Chondrocyte (in vitro differentiated cells): Measurements from ENCODE around the gene ENTR1. TPM values are rescaled to one million over a fixed set of nuclear protein-coding genes. Genes with fewer than 3 reads are reported as not detected.

Source experiments
- DNase-seq: peaks from one replicate; pipeline ENCODE4 v3.0.0; 2021; ENCODE audit warnings: mixed read lengths, low spot score
- H3K27ac Mint-ChIP-seq: one replicate; pipeline ENCODE4 v1.8.0; 2021; ENCODE audit warnings: mild to moderate bottlenecking, moderate library complexity, mixed read lengths; ENCODE audit not compliant: unreplicated experiment
- H3K27me3 Mint-ChIP-seq: 2 replicates; pipeline ENCODE4 v1.8.0; 2021; ENCODE audit warnings: low read depth, mixed read lengths
- H3K36me3 Mint-ChIP-seq: 2 replicates; pipeline ENCODE4 v1.8.0; 2021; ENCODE audit warnings: low read depth, mixed read lengths
- H3K4me1 Mint-ChIP-seq: 2 replicates; pipeline ENCODE4 v1.8.0; 2021; ENCODE audit warnings: low read depth, mild to moderate bottlenecking, mixed read lengths
- H3K4me3 Mint-ChIP-seq: one replicate; pipeline ENCODE4 v1.8.0; 2021; ENCODE audit warnings: mild to moderate bottlenecking, moderate library complexity, mixed read lengths; ENCODE audit not compliant: unreplicated experiment
- H3K9me3 Mint-ChIP-seq: 2 replicates; pipeline ENCODE4 v1.8.0; 2021; ENCODE audit warnings: low read depth, mixed read lengths
- total RNA-seq: library from RNA; stranded (reverse); gene quantifications from 3 replicates; pipeline ENCODE4 v1.2.1, GENCODE V29; 2021
- TF ChIP-seq, protein P1 (sequence below): fragments of 200-600 bp; sonication (generic); IDR thresholded peaks from 2 replicates; pipeline ENCODE4 v1.5.0; 2021; ENCODE audit warnings: antibody characterized with exemption, mild to moderate bottlenecking, moderate library complexity

ENTR1 gene
- total RNA-seq, 1 donor from 2014 or later: 49.6 TPM

DNA sequence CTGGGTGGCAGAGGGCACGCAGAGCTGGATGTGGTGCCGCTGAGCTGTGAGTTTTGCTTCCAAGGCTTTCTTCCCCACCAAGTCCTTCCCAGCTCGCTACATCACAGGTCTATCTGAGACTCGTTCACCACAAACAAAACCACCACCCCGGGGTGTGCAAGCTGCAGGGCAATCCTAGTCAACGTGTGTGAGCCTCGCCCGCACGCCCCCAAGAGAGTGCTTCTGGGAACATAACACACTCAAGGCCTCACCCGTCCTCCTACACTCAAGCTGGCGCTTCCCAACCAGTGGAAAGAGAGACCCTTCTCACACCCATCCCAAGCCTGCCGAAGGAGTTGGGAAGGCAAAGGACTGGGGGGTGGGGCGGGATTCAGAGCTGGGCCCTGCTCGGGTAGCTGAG is 21.0 kb downstream of the ENTR1 start:
- TF ChIP-seq, protein P1, sequence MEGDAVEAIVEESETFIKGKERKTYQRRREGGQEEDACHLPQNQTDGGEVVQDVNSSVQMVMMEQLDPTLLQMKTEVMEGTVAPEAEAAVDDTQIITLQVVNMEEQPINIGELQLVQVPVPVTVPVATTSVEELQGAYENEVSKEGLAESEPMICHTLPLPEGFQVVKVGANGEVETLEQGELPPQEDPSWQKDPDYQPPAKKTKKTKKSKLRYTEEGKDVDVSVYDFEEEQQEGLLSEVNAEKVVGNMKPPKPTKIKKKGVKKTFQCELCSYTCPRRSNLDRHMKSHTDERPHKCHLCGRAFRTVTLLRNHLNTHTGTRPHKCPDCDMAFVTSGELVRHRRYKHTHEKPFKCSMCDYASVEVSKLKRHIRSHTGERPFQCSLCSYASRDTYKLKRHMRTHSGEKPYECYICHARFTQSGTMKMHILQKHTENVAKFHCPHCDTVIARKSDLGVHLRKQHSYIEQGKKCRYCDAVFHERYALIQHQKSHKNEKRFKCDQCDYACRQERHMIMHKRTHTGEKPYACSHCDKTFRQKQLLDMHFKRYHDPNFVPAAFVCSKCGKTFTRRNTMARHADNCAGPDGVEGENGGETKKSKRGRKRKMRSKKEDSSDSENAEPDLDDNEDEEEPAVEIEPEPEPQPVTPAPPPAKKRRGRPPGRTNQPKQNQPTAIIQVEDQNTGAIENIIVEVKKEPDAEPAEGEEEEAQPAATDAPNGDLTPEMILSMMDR: no peak
- Mint-ChIP-seq H3K27me3 (no peaks in the 10 kb centered on the region), H3K27ac (no peak overlapping the region), H3K4me3 (no peak overlapping the region), H3K36me3 (peaks cover 29% of the 10 kb centered on the region), H3K4me1 (no peaks in the 10 kb centered on the region), H3K9me3 (no peaks in the 10 kb centered on the region)
- no peak for DNase-seq

DNA sequence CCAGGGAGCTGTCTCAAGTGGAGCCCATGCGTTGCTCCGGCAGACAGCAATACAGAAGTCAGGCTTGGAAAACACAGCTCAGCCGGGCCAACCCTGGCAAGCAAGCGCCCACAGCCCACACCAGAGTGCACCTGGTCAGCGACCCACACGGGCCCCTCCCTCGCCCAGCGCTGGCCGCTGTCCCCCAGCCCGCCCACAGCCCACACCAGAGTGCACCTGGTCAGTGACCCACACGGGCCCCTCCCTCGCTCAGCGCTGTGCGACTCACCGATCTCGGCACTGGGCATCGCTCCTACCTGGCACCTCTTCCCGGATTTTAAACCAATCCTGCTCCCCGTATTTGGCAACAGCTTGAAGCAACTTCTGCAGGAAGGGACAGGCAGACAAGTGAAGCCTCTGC is 23.2 kb downstream of the ENTR1 start:
- no peak for DNase-seq
- Mint-ChIP-seq H3K27me3 (no peaks in the 10 kb centered on the region), H3K36me3 (peaks cover 33% of the 10 kb centered on the region), H3K9me3 (no peaks in the 10 kb centered on the region), H3K27ac (no peak overlapping the region), H3K4me1 (no peaks in the 10 kb centered on the region), H3K4me3 (no peak overlapping the region)
- TF ChIP-seq, protein P1: no peak

DNA sequence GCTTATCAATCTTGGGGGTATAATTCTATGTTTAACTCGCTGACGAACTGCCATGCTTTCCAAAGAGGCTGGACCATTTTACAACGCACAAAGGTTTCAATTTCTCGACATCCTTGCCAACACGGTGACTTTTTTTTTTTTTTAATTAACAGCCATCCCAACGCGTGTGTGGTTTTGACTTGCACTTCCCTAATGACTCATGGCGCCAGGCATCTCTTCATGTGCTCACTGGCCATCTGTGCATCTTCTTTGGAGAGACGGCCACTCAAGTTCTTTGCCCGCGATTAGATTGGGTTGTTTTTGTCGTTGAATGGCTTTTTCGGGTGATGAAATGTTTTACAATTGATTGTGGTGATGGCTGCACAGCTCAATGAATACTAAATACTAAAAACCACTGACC is 24.4 kb downstream of the ENTR1 start:
- Mint-ChIP-seq H3K4me1 (no peaks in the 10 kb centered on the region), H3K36me3 (peaks cover 25% of the 10 kb centered on the region), H3K27ac (no peak overlapping the region), H3K27me3 (no peaks in the 10 kb centered on the region), H3K9me3 (no peaks in the 10 kb centered on the region), H3K4me3 (no peak overlapping the region)
- no peak for DNase-seq
- TF ChIP-seq, protein P1: no peak

DNA sequence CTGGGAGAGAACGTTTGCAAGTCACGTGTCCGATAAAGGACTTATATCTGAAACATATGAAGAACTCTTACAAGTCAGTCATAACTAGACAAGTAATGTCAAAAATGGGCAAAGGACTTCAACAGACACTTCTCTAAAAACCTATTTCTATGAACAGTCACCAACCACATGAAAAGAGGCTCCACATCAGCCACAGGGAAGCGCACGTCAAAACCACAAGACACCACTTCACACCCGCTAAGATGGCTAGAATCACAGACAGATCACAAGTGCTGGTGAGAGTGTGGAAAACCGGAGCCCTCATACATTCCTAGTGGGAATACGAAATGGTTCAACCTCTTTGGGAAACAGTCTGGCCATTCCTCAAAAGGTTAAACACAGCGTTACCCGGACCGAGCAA is 25.4 kb downstream of the ENTR1 start:
- no peaks in the 10 kb centered on the region for H3K4me1 Mint-ChIP-seq
- no peaks in the 10 kb centered on the region for H3K27me3 Mint-ChIP-seq
- H3K27ac Mint-ChIP-seq: no peak overlapping the region
- H3K9me3 Mint-ChIP-seq: no peaks in the 10 kb centered on the region
- TF ChIP-seq, protein P1: no peak
- peaks cover 25% of the 10 kb centered on the region for H3K36me3 Mint-ChIP-seq
- no peak overlapping the region for H3K4me3 Mint-ChIP-seq
- DNase-seq: no peak

DNA sequence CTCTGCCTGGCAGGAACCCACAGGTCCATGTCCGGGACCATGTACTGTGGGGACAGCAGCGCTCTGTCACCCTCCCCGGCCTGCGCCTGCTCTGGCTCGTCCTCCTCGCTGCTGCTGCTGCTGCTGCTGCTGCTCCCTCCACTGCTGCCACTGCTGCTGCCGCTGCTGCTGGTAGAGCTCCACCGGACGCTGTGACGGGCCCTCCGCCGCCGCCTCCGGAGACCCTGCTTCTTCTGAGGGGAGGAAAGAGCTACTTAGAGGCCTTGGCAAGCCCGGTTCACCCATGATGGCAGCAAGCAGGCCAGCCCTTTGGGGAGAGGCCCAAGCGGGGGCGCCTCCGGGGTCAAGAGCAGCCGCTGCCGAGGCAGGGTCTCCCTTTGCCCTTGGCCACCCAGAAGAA is 27.0 kb downstream of the ENTR1 start:
- DNase-seq: no peak
- Mint-ChIP-seq H3K27ac (no peak overlapping the region), H3K9me3 (no peaks in the 10 kb centered on the region)

More for the DNA sequence above, 27.0 kb downstream of the ENTR1 start:
- TF ChIP-seq, protein P1: no peak
- Mint-ChIP-seq H3K4me3 (no peak overlapping the region), H3K27me3 (no peaks in the 10 kb centered on the region), H3K4me1 (no peaks in the 10 kb centered on the region), H3K36me3 (peaks cover 18% of the 10 kb centered on the region)
